Keratinocyte (primary cell): ENCODE data around the gene KRTAP4-9. TPM values are rescaled to one million over a fixed set of nuclear protein-coding genes. Genes with fewer than 3 reads are reported as not detected.

Source experiments
- DNase-seq: peaks from one replicate; pipeline ENCODE4 v3.0.0-alpha.2; 2011; ENCODE audit warnings: low read depth, missing footprints, low spot score
- FAIRE-seq: peaks from 2 replicates; lab custom pipeline; 2011; peaks lifted over from hg19 to GRCh38; lab: Jason Lieb, UNC
- H2AFZ ChIP-seq: 2 replicates; pipeline ENCODE4 v1.6.0; 2012; ENCODE audit warnings: low read length, control low read depth, inconsistent platforms; ENCODE audit not compliant: control insufficient read depth
- H3K27ac ChIP-seq: 2 replicates; pipeline ENCODE4 v1.5.1; 2011; ENCODE audit warnings: low read length; ENCODE audit not compliant: control insufficient read depth, insufficient read depth
- H3K27me3 ChIP-seq: 3 replicates; pipeline ENCODE4 v1.6.0; 2011; ENCODE audit warnings: low read length; ENCODE audit not compliant: control insufficient read depth, insufficient read depth; ENCODE audit errors: extremely low read depth
- H3K36me3 ChIP-seq, 2 experiments: 2 replicates in 1 of 2; 3 replicates in 1 of 2; pipeline ENCODE4 v1.5.1; 2011; ENCODE audit warnings: low read length in 2 of 2, mild to moderate bottlenecking in 1 of 2; ENCODE audit not compliant: control insufficient read depth in 2 of 2, insufficient read depth in 2 of 2; ENCODE audit errors: extremely low read depth in 1 of 2
- H3K4me1 ChIP-seq: 3 replicates; pipeline ENCODE4 v1.5.1; 2011; ENCODE audit warnings: low read length; ENCODE audit not compliant: control insufficient read depth, insufficient read depth; ENCODE audit errors: extremely low read depth
- H3K4me2 ChIP-seq: 3 replicates; pipeline ENCODE4 v1.6.0; 2011; ENCODE audit warnings: low read depth, low read length; ENCODE audit not compliant: control insufficient read depth, insufficient read depth; ENCODE audit errors: extremely low read depth
- H3K4me3 ChIP-seq, 3 experiments: fragments of 200-600 bp in 1 of 3; sonication (generic) in 1 of 3; 2 replicates in 2 of 3; 3 replicates in 1 of 3; pipeline ENCODE4 v1.5.1; 2011 to 2016; ENCODE audit warnings: low read length in 3 of 3, mild to moderate bottlenecking in 3 of 3, control low read depth in 2 of 3, inconsistent platforms in 1 of 3, low read depth in 1 of 3, mixed read lengths in 1 of 3, mixed run types in 1 of 3, moderate library complexity in 1 of 3; ENCODE audit not compliant: control insufficient read depth in 2 of 3, insufficient read depth in 2 of 3; ENCODE audit errors: extremely low read depth in 1 of 3
- H3K79me2 ChIP-seq: 2 replicates; pipeline ENCODE4 v1.6.0; 2012; ENCODE audit warnings: low read length; ENCODE audit not compliant: control insufficient read depth, insufficient read depth
- H3K9ac ChIP-seq: 3 replicates; pipeline ENCODE4 v1.6.0; 2011; ENCODE audit warnings: low read length; ENCODE audit not compliant: control insufficient read depth, insufficient read depth; ENCODE audit errors: extremely low read depth
- H3K9me1 ChIP-seq: 3 replicates; pipeline ENCODE4 v1.6.0; 2011; ENCODE audit warnings: low read length; ENCODE audit not compliant: control insufficient read depth, insufficient read depth; ENCODE audit errors: extremely low read depth
- H3K9me3 ChIP-seq: 2 replicates; pipeline ENCODE4 v1.5.1; 2012; ENCODE audit warnings: low read depth, low read length; ENCODE audit not compliant: control insufficient read depth
- H4K20me1 ChIP-seq: 3 replicates; pipeline ENCODE4 v1.6.0; 2011; ENCODE audit warnings: low read length; ENCODE audit not compliant: control insufficient read depth, insufficient read depth; ENCODE audit errors: extremely low read depth
- EZH2 ChIP-seq: IDR thresholded peaks from one replicate; pipeline ENCODE4 v1.6.1; 2012; ENCODE audit warnings: inconsistent platforms, mild to moderate bottlenecking, low read length, moderate library complexity
- dilution Hi-C: fragments of 300-500 bp; cut with MboI; formaldehyde crosslinking; loops from one replicate; pipeline ENCODE4 v1.7.0; 2020; ENCODE audit warnings: low sequenced_read_pairs; ENCODE audit not compliant: extremely low pct_ligation_motif_present
- polyA plus RNA-seq, 5 experiments: library from polyadenylated mRNA; depleted of rRNA in 3 of 5; stranded (reverse) in 3 of 5; stranded (forward) in 1 of 5; unstranded in 1 of 5; fragments of >200 nt; gene quantifications; 1 replicate in 1 of 5; 2 replicates in 3 of 5; 3 replicates in 1 of 5; pipeline versions ENCODE4 v1.2.1 to v1.2.3, GENCODE V29; 2011 to 2012; ENCODE audit warnings: missing spikeins in 2 of 5, low read depth in 1 of 5, low replicate concordance in 1 of 5
- TF ChIP-seq, protein P1 (sequence below), 3 experiments: IDR thresholded peaks in 1 of 3; conservative IDR thresholded peaks in 1 of 3; optimal IDR thresholded peaks in 1 of 3; 2 replicates in 2 of 3; 3 replicates in 1 of 3; pipeline versions ENCODE3 to v1.5.1; 2011; ENCODE audit warnings: low read length in 3 of 3, mild to moderate bottlenecking in 3 of 3, moderate library complexity in 2 of 3, control low read depth in 1 of 3, inconsistent platforms in 1 of 3; ENCODE audit not compliant: insufficient read depth in 2 of 3; ENCODE audit errors: extremely low read depth in 1 of 3

The KRTAP4-9 gene
- polyA plus RNA-seq, 1 donor (not counting 4 experiments of a cell fraction or from before 2014, with no cell fraction given) = not detected

DNA sequence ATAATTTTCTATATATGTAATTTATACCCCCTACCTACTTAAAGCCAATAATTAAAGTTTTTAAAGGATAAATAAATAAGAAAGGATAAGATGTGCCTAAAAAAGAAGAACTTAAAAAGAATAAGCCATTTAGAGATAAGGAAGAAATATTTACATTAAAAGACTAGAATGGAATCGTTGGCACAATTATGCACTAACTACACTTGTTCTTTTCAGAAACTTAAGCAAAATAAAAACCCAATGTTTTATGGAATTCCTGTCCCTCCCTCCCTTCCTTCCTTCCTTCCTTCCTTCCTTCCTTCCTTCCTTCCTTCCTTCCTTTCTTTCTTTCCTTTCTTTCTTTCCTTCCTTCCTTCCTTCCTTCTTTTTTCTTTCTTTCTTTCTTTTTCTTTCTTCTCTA is 39.7 kb downstream of the KRTAP4-9 start:
- Histone ChIP-seq H3K27me3 (no peaks in the 10 kb centered on the region), H3K9me3 (peaks cover 8% of the 10 kb centered on the region), H3K4me3 (no peak overlapping the region), H3K27ac (no peak overlapping the region), H4K20me1 (no peaks in the 10 kb centered on the region), H2AFZ (no peak overlapping the region), H3K4me1 (peaks cover 8% of the 10 kb centered on the region), H3K79me2 (no peaks in the 10 kb centered on the region), H3K9me1 (no peaks in the 10 kb centered on the region), H3K36me3 (no peaks in the 10 kb centered on the region), H3K9ac (no peak overlapping the region), H3K4me2 (no peak overlapping the region)
- no peak for FAIRE-seq
- no peak for DNase-seq
- TF ChIP-seq, protein P1, sequence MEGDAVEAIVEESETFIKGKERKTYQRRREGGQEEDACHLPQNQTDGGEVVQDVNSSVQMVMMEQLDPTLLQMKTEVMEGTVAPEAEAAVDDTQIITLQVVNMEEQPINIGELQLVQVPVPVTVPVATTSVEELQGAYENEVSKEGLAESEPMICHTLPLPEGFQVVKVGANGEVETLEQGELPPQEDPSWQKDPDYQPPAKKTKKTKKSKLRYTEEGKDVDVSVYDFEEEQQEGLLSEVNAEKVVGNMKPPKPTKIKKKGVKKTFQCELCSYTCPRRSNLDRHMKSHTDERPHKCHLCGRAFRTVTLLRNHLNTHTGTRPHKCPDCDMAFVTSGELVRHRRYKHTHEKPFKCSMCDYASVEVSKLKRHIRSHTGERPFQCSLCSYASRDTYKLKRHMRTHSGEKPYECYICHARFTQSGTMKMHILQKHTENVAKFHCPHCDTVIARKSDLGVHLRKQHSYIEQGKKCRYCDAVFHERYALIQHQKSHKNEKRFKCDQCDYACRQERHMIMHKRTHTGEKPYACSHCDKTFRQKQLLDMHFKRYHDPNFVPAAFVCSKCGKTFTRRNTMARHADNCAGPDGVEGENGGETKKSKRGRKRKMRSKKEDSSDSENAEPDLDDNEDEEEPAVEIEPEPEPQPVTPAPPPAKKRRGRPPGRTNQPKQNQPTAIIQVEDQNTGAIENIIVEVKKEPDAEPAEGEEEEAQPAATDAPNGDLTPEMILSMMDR (optimal IDR thresholded peaks at IDR 0.05 in 1 of 3, IDR thresholded peaks at IDR 0.05 in 1 of 3, conservative IDR thresholded peaks at IDR 0.05 in 1 of 3; ENCODE audit: extremely low read depth in 1 of 3, insufficient read depth in 2 of 3, low read length in 3 of 3) = no peak
- TF ChIP-seq EZH2 = no peak
- dilution Hi-C loops = no loop called here

- Histone ChIP-seq H3K79me2 (no peaks in the 10 kb centered on the region), H3K36me3 (no peaks in the 10 kb centered on the region), H3K9me3 (peaks cover 5% of the 10 kb centered on the region), H2AFZ (no peak overlapping the region), H3K9ac (no peak overlapping the region), H3K27ac (no peak overlapping the region), H3K4me2 (no peak overlapping the region), H4K20me1 (no peaks in the 10 kb centered on the region), H3K4me3 (no peak overlapping the region), H3K27me3 (no peaks in the 10 kb centered on the region), H3K9me1 (no peaks in the 10 kb centered on the region), H3K4me1 (peaks cover 8% of the 10 kb centered on the region)
- dilution Hi-C loops = no loop called here
- TF ChIP-seq, protein P1 (optimal IDR thresholded peaks at IDR 0.05 in 1 of 3, IDR thresholded peaks at IDR 0.05 in 1 of 3, conservative IDR thresholded peaks at IDR 0.05 in 1 of 3; ENCODE audit: extremely low read depth in 1 of 3, insufficient read depth in 2 of 3, low read length in 3 of 3) = no peak
- no peak for TF ChIP-seq EZH2
- no peak for DNase-seq
- FAIRE-seq = no peak
Measured at GRCh38 chr17:41145261-41145660, 40.1 kb downstream of the KRTAP4-9 start.
